Measurements from ENCODE around the gene KIF5A. TPM values are rescaled to one million over a fixed set of nuclear protein-coding genes. Genes with fewer than 3 reads are reported as not detected.
A peak's percentile ranks its signal among the peaks of the same experiment; 100 is the strongest.

KIF5A gene
- total RNA-seq, 3 donors from 2014 or later (not counting 1 experiment from before 2014, with no cell fraction given) = 0.09 to 0.40 (median 0.16) TPM

DNA sequence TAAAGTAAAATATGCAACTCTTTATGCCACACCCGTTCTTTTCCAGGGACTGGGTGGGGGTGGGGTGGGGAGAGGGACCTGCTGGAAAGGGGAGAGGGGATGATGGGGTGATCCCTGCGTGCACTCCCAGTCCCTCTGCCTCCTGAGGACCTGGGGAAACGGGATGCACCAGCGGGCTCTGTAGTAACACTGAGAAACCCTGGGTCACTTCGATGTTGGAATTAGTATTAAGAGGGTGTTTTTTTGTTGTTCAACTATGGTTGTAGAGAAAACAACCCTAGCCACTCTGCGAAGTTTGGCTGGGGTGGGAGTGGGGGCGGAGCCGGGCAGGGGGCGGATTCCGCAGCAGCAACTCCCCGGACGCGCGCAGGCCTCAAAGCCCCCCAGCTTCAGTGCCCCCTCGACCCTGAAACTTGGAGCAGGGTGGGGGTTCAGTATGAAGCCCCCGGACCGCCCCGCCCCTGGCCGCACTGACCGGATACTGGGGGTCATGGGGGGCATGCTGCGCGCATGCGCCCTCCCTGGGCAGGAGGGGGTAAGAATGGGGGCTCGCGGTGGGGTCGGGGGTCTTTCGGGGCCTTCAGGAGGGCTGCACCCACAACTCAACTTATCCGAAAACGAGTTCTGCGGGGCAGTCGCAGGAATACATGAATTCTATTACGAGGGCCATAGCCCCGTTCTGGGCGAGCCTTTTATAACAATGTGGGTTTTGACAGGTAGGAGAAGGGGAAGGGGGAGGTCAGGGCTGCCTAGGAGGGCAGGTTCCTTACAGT, 60.1 kb downstream of the KIF5A start:
- intact Hi-C loops (cut with micrococcal nuclease) = no loop called here
- Histone ChIP-seq H3K27me3 (ENCODE audit: control insufficient read depth, insufficient read depth, low read length) (peaks cover 5% of the 10 kb centered on the region), H3K27ac (ENCODE audit: low read length) (no peak overlapping the region), H3K4me1 (ENCODE audit: control insufficient read depth, insufficient read depth, low read length) (peaks cover 42% of the 10 kb centered on the region), H3K9me3 (ENCODE audit: control insufficient read depth, insufficient read depth, low read length) (no peaks in the 10 kb centered on the region), H3K4me3 (ENCODE audit: low read length) (no peak overlapping the region), H3K36me3 (ENCODE audit: control insufficient read depth, insufficient read depth, low read length) (peaks cover 4% of the 10 kb centered on the region)
- DNase-seq (no peak), ATAC-seq (no peak)
- 50% methylated on average over 34 of the region's 34 CpGs for WGBS (ENCODE audit: insufficient coverage)
- no peaks in the 10 kb centered on the region for H3K27me3 Mint-ChIP-seq (ENCODE audit: low read depth in 2 of 2)
- H3K9me3 Mint-ChIP-seq = no peaks in the 10 kb centered on the region
- peak overlapping the region; percentile 85 for H3K4me3 Mint-ChIP-seq
- H3K36me3 Mint-ChIP-seq = no peaks in the 10 kb centered on the region
- H3K4me1 Mint-ChIP-seq = peaks cover 18 to 28% of the 10 kb centered on the region in 2 donors
- no peak for TF ChIP-seq CTCF (IDR thresholded peaks at IDR 0.05)
- peak overlapping the region in 1 of 2 donors; percentile 2 for H3K27ac Mint-ChIP-seq

DNA sequence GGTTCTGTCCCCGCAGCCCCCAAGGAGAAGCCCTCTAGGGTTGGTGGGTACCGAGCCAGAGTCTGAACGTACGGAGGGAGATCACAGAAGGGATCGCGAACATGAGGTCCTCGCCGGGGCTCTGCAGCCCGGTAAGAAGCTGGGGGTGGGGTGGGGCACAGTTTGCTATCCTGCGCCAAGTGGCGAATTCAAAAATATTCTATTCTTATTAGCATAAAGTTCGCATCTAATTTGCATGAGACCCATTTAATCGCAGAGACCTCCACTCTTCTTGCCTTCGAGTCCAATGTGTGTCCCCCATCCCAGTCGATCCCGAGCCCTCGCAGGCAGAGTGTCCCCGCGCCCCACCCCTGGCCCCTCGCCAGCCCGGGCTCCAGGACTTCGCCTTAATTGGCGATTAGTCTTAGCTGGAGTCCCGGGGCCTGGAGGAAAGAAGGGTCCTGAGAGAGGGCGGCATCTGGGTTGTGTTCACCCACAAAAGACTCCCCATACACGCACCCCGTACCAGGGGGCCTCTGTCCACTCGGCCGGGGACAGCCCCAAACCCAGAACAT, 60.8 kb downstream of the KIF5A start:
- H3K27me3 ChIP-seq (ENCODE audit: control insufficient read depth, insufficient read depth, low read length) = peaks cover 5% of the 10 kb centered on the region
- peak in 1 of 2 donors; percentile 40 for DNase-seq
- Mint-ChIP-seq H3K4me3 (peak overlapping the region; percentile 85), H3K9me3 (no peaks in the 10 kb centered on the region), H3K36me3 (no peaks in the 10 kb centered on the region), H3K27me3 (ENCODE audit: low read depth in 2 of 2) (no peaks in the 10 kb centered on the region), H3K27ac (peak overlapping the region in 1 of 2 donors; percentile 2), H3K4me1 (peaks cover 11 to 22% of the 10 kb centered on the region in 2 donors)
- peak in 2 of 3 donors; percentile 30 to 31 for ATAC-seq
- H3K36me3 ChIP-seq (ENCODE audit: control insufficient read depth, insufficient read depth, low read length) = peaks cover 4% of the 10 kb centered on the region
- WGBS (ENCODE audit: insufficient coverage) = 4% methylated on average over 28 of the region's 29 CpGs
- no peaks in the 10 kb centered on the region for H3K9me3 ChIP-seq (ENCODE audit: control insufficient read depth, insufficient read depth, low read length)
- H3K27ac ChIP-seq (ENCODE audit: low read length) = no peak overlapping the region
- intact Hi-C loops (cut with micrococcal nuclease) = no loop called here
- TF ChIP-seq CTCF (IDR thresholded peaks at IDR 0.05) = no peak
- H3K4me1 ChIP-seq (ENCODE audit: control insufficient read depth, insufficient read depth, low read length) = peaks cover 35% of the 10 kb centered on the region
- peak overlapping the region; percentile 54 for H3K4me3 ChIP-seq (ENCODE audit: low read length)

- TF ChIP-seq CTCF (IDR thresholded peaks at IDR 0.05) = no peak
- DNase-seq = peak in 1 of 2 donors; percentile 63
- peak within 1 kb of the TSS; percentile 85 for H3K4me3 Mint-ChIP-seq
- ATAC-seq = peak; percentile 56 to 84 (median 81)
- Histone ChIP-seq H3K9me3 (ENCODE audit: control insufficient read depth, insufficient read depth, low read length) (no peaks in the 10 kb centered on the region), H3K4me1 (ENCODE audit: control insufficient read depth, insufficient read depth, low read length) (peaks cover 34% of the 10 kb centered on the region), H3K36me3 (ENCODE audit: control insufficient read depth, insufficient read depth, low read length) (peaks cover 4% of the 10 kb centered on the region), H3K4me3 (ENCODE audit: low read length) (peak within 1 kb of the TSS; percentile 54), H3K27ac (ENCODE audit: low read length) (peak within 1 kb of the TSS; percentile 60), H3K27me3 (ENCODE audit: control insufficient read depth, insufficient read depth, low read length) (peaks cover 5% of the 10 kb centered on the region)
- no peaks in the 10 kb centered on the region for H3K9me3 Mint-ChIP-seq
- H3K27ac Mint-ChIP-seq = peak within 1 kb of the TSS in 1 of 2 donors; percentile 2
- H3K4me1 Mint-ChIP-seq = peaks cover 6 to 17% of the 10 kb centered on the region in 2 donors
- under 1% methylated on average over 47 of the region's 55 CpGs for WGBS (ENCODE audit: insufficient coverage)
- peaks cover 0 to 3% of the 10 kb centered on the region in 2 donors for H3K27me3 Mint-ChIP-seq (ENCODE audit: low read depth in 2 of 2)
- intact Hi-C loops (cut with micrococcal nuclease) = no loop called here
- H3K36me3 Mint-ChIP-seq = no peaks in the 10 kb centered on the region
Observed at GRCh38 chr12:57611108-57611826, 61.4 kb downstream of the KIF5A start, which contains the start of gene ARHGEF25. ARHGEF25 (plus strand) TSS chr12:57611435; CDS start chr12:57611895, 460 bp downstream.
